Choroid plexus epithelial cell (primary cell): ENCODE data around the gene SEC24C.

Experiments used
- DNase-seq: peaks from one replicate; pipeline ENCODE4 v3.0.0-alpha.2; 2010; ENCODE audit warnings: low read depth
- H3K4me3 ChIP-seq: 2 replicates; pipeline ENCODE4 v1.5.1; 2011; ENCODE audit warnings: low read depth, mild to moderate bottlenecking, control low read depth, low read length, moderate library complexity
- CTCF ChIP-seq: conservative IDR thresholded peaks from 2 replicates; pipeline ENCODE4 v1.5.1; 2011; ENCODE audit warnings: low read depth, mild to moderate bottlenecking, control low read depth, inconsistent platforms, low read length, moderate library complexity

Gene SEC24C

GRCh38 chr10:73773152-73773879 lies 29.1 kb downstream of the SEC24C start:
- H3K4me3 ChIP-seq, result peak overlapping the region; percentile 87
- TF ChIP-seq CTCF, result no peak
- peak; percentile 12 for DNase-seq

DNA sequence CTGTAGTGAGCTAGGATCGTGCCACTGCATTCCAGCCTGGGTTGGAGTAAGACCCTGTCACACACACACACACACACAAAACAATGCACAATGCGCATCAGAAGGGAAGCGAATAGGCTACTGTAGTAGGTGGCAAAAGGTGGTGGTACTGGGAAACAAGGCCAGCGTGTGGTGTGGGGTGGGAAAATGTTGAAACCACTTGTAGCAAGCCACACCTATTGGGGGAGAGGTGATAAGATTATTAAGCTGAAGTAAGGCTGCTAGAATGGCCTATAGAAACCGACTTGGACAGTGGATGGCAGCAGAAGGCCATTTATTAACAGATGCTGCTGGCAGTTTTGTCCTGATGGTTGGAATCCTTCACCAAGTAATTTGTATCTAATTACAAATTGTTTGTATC lies 30.5 kb downstream of the SEC24C start:
- peak overlapping the region; percentile 19 for H3K4me3 ChIP-seq
- peak; percentile 52 for DNase-seq
- no peak for TF ChIP-seq CTCF

DNA sequence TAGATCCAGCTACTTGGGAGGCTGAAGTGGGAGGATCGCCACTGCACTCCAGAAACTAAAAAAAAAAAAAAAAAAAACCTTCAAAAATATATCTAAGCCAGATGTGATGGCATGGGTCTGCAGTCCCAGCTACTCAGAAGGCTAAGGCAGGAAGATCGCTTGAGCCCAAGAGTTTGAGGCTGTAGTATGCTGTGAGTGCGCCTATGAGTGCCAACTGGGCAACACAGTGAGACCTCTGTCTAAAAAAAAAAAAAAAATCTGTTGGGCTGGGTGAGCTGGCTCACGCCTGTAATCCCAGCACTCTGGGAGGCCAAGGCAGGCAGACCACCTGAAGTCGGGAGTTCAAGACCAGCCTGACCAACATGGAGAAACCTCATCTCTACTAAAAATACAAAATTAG lies 34.8 kb downstream of the SEC24C start:
- no peak for TF ChIP-seq CTCF
- DNase-seq, result no peak
- H3K4me3 ChIP-seq, result no peak overlapping the region

DNA sequence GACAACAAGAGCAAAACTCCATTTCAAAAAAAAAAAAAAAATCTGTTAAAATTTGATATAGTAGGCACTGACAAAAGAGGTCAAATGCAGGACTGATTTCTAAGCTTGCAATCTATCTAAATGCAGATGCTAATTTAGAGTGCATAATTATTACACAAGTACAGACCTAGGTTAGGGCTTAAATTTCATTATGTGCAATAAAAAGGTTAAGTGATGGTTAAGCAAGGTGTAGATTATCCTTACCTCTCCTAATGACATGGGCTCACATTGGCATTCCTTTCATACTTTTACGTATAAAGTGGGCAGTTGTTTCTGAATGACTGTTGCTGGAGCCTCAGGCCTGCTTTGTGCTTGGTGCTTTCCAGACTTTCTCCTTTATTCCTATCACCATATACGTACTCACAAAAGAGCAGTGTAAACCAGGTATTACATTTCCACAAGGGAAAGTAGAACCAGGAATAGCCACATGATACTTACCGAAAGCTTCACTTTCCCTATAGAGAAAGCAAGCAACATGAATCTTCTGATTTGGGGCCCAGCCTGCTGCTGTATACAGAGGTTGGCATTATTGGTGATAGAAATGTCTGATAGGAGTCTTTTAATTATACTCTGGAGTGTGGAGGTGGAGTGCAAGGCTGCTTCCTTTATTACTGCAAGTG lies 35.5 kb downstream of the SEC24C start:
- H3K4me3 ChIP-seq, result no peak overlapping the region
- TF ChIP-seq CTCF, result no peak
- no peak for DNase-seq

DNA sequence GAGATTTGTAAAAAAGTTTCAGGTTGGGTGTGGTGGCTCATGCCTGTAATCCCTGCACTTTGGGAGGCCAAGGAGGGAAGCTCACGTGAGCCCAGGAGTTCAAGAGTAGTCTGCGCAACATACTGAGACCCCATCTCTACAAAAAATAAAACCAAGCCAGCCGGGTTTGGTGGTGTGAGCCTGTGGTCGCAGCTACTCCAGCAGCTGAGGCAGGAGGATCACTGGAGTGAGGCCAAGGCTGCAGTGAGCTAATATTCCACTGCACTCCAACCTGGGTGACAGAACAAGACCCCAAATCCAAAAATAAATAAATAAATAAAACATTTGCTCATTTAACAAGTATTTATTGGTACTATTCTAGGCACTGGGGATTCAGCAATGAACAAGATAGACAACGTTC lies 36.1 kb downstream of the SEC24C start:
- TF ChIP-seq CTCF, result no peak
- no peak overlapping the region for H3K4me3 ChIP-seq
- no peak for DNase-seq

DNA sequence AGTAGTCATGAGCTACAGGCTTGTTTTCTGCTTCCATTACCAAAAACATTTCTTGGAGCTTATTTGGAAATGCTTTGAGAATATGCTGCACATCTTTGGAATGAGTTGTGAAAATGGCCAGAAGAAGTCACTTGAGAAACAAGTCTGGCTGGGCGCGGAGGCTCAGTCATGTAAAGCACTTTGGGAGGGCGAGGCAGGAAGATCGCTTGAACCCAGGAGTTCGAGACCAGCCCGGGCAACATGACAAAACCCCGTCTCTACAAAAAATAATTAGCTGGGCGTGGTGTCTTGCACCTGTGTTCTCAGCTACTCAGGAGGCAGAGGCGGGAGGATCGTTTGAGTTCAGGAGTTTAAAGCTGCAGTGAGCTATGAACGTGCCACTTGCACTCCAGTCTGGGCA lies 36.8 kb downstream of the SEC24C start:
- H3K4me3 ChIP-seq, result peak overlapping the region; percentile 96
- no peak for TF ChIP-seq CTCF
- DNase-seq, result no peak

GRCh38 chr10:73781548-73781878 lies 37.3 kb downstream of the SEC24C start:
- TF ChIP-seq CTCF, result no peak
- peak overlapping the region; percentile 96 for H3K4me3 ChIP-seq
- DNase-seq, result no peak
